IMR-90 (cell line): ENCODE data around the gene HOXB1. TPM values are rescaled to one million over a fixed set of nuclear protein-coding genes. Genes with fewer than 3 reads are reported as not detected.

Experiments
- ATAC-seq: fragments of 200-7000 bp; cut with Tn5 transposase; 2 replicates; pipeline ENCODE4 v1.9.1; 2020; ENCODE audit warnings: low read depth, mild to moderate bottlenecking, moderate library complexity
- BruUV-seq: library from RNA; stranded (reverse); fragments of 400-500 nt; replicated peaks from 2 replicates; lab custom pipeline; 2021; lab: Mats Ljungman, UMichigan
- CTCF ChIA-PET: fragments of 300-600 bp; formaldehyde crosslinking; extraction: SDS; loops from one replicate; lab custom pipeline; 2021; ENCODE audit warnings: antibody characterized with exemption; lab: Yijun Ruan, JAX
- POLR2A ChIA-PET: fragments of 300-600 bp; sonication (Branson Sonifier 250); formaldehyde crosslinking; loops from one replicate; lab custom pipeline; 2022; ENCODE audit warnings: antibody characterized with exemption; ENCODE audit not compliant: unreplicated experiment; lab: Charles Lee
- DNase-seq: peaks from one replicate; pipeline ENCODE4 v3.0.0; 2013
- H2AFZ ChIP-seq: replicated peaks from 2 replicates; pipeline ENCODE3; 2013; ENCODE audit warnings: low read length, mild to moderate bottlenecking; ENCODE audit not compliant: poor library complexity
- H2AK5ac ChIP-seq: 2 replicates; pipeline ENCODE4 v1.6.1; 2013; ENCODE audit warnings: low read depth, low read length, inconsistent platforms
- H2AK9ac ChIP-seq: replicated peaks from 2 replicates; pipeline ENCODE3; 2013; ENCODE audit warnings: mild to moderate bottlenecking, low read depth, low read length, moderate library complexity; ENCODE audit not compliant: poor library complexity
- H2BK120ac ChIP-seq: 2 replicates; pipeline ENCODE4 v1.6.1; 2013; ENCODE audit warnings: low read depth, low read length, inconsistent platforms
- H2BK15ac ChIP-seq: 3 replicates; pipeline ENCODE4 v1.6.1; 2013; ENCODE audit warnings: low read depth, low read length, inconsistent platforms
- H2BK20ac ChIP-seq: 2 replicates; pipeline ENCODE4 v1.6.1; 2013; ENCODE audit warnings: low read depth, mild to moderate bottlenecking, inconsistent platforms, low read length, moderate library complexity
- H2BK5ac ChIP-seq: 2 replicates; pipeline ENCODE4 v1.6.1; 2013; ENCODE audit warnings: mild to moderate bottlenecking, low read depth, low read length, inconsistent platforms; ENCODE audit not compliant: poor library complexity, severe bottlenecking
- H3K14ac ChIP-seq: replicated peaks from 2 replicates; pipeline ENCODE4 v1.6.1; 2013; ENCODE audit warnings: low read depth, low read length, inconsistent platforms
- H3K18ac ChIP-seq: 2 replicates; pipeline ENCODE4 v1.6.1; 2013; ENCODE audit warnings: low read depth, low read length, control low read depth
- H3K23ac ChIP-seq: 2 replicates; pipeline ENCODE4 v1.6.1; 2013; ENCODE audit warnings: low read depth, low read length, inconsistent platforms
- H3K27ac ChIP-seq: 2 replicates; pipeline ENCODE4 v1.5.1; 2013; ENCODE audit warnings: mild to moderate bottlenecking, control low read depth, low read length; ENCODE audit not compliant: insufficient read depth
- H3K27me3 ChIP-seq: 2 replicates; pipeline ENCODE4 v1.6.1; 2013; ENCODE audit warnings: low read length; ENCODE audit not compliant: control insufficient read depth, insufficient read depth
- H3K36me3 ChIP-seq: 2 replicates; pipeline ENCODE4 v1.6.1; 2013; ENCODE audit warnings: low read length, mixed read lengths; ENCODE audit not compliant: control insufficient read depth, insufficient read depth
- H3K4ac ChIP-seq: 2 replicates; pipeline ENCODE4 v1.6.1; 2013; ENCODE audit warnings: low read depth, low read length, inconsistent platforms
- H3K4me1 ChIP-seq: 2 replicates; pipeline ENCODE4 v1.6.1; 2013; ENCODE audit warnings: low read length, mixed read lengths; ENCODE audit not compliant: control insufficient read depth, insufficient read depth
- H3K4me2 ChIP-seq: 2 replicates; pipeline ENCODE4 v1.6.1; 2013; ENCODE audit warnings: low read depth, mild to moderate bottlenecking, control low read depth, low read length, moderate library complexity
- H3K4me3 ChIP-seq: 2 replicates; pipeline ENCODE4 v1.5.1; 2013; ENCODE audit warnings: low read depth, mild to moderate bottlenecking, control low read depth, low read length, moderate library complexity; ENCODE audit not compliant: insufficient read depth
- H3K56ac ChIP-seq: 2 replicates; pipeline ENCODE4 v1.6.1; 2013; ENCODE audit warnings: low read length, inconsistent platforms; ENCODE audit not compliant: insufficient read depth; ENCODE audit errors: extremely low read depth
- H3K79me1 ChIP-seq, 2 experiments: 2 replicates each; pipeline ENCODE4 v1.6.1; 2013; ENCODE audit warnings: low read length in 2 of 2, inconsistent platforms in 1 of 2, low read depth in 1 of 2
- H3K9ac ChIP-seq: 2 replicates; pipeline ENCODE4 v1.6.1; 2013; ENCODE audit warnings: low read depth, low read length, control low read depth
- H3K9me1 ChIP-seq: 2 replicates; pipeline ENCODE4 v1.6.1; 2013; ENCODE audit warnings: low read length, inconsistent platforms; ENCODE audit not compliant: insufficient read depth
- H3K9me3 ChIP-seq: 2 replicates; pipeline ENCODE4 v1.6.1; 2013; ENCODE audit warnings: low read length; ENCODE audit not compliant: control insufficient read depth, insufficient read depth
- H4K20me1 ChIP-seq: 2 replicates; pipeline ENCODE4 v1.6.1; 2013; ENCODE audit warnings: low read length, inconsistent platforms; ENCODE audit not compliant: insufficient read depth
- H4K5ac ChIP-seq: 2 replicates; pipeline ENCODE4 v1.6.1; 2013; ENCODE audit warnings: mild to moderate bottlenecking, low read depth, low read length, control low read depth
- H4K8ac ChIP-seq, 2 experiments: 2 replicates each; pipeline ENCODE4 v1.6.1; 2013; ENCODE audit warnings: low read depth in 2 of 2, low read length in 2 of 2, control low read depth in 1 of 2, inconsistent platforms in 1 of 2
- H4K91ac ChIP-seq: 2 replicates; pipeline ENCODE4 v1.6.1; 2013; ENCODE audit warnings: low read depth, low read length, inconsistent platforms; ENCODE audit not compliant: insufficient read depth
- CEBPB ChIP-seq: IDR thresholded peaks from 2 replicates; pipeline ENCODE4 v1.6.1; 2012; ENCODE audit warnings: low read depth, low read length, improper control_type of control experiment
- CHD1 ChIP-seq: IDR thresholded peaks from 2 replicates; pipeline ENCODE4 v1.6.1; 2012; ENCODE audit warnings: low read depth, low read length, improper control_type of control experiment
- CTCF ChIP-seq: conservative IDR thresholded peaks from 2 replicates; pipeline ENCODE4 v1.5.1; 2012; ENCODE audit warnings: mild to moderate bottlenecking, low read depth, low read length, improper control_type of control experiment
- FOS ChIP-seq: fragments of 150-350 bp; IDR thresholded peaks from 2 replicates; pipeline ENCODE4 v1.6.1; 2016; ENCODE audit warnings: low read depth, low read length
- MAZ ChIP-seq: IDR thresholded peaks from 2 replicates; pipeline ENCODE4 v1.6.1; 2012; ENCODE audit warnings: low read depth, mild to moderate bottlenecking, low read length, improper control_type of control experiment, moderate library complexity, borderline replicate concordance
- MXI1 ChIP-seq: IDR thresholded peaks from 2 replicates; pipeline ENCODE4 v1.6.1; 2012; ENCODE audit warnings: low read depth, mild to moderate bottlenecking, low read length, moderate library complexity, borderline replicate concordance
- POLR2A ChIP-seq: IDR thresholded peaks from 2 replicates; pipeline ENCODE4 v1.6.1; 2012; ENCODE audit warnings: mild to moderate bottlenecking, low read depth, low read length
- RAD21 ChIP-seq: IDR thresholded peaks from 2 replicates; pipeline ENCODE4 v1.6.1; 2012; ENCODE audit warnings: low read length, improper control_type of control experiment
- SMC3 ChIP-seq: fragments of 150-350 bp; IDR thresholded peaks from 2 replicates; pipeline ENCODE4 v1.6.1; 2016; ENCODE audit warnings: low read depth, mild to moderate bottlenecking, antibody characterized with exemption, low read length, moderate library complexity
- USF2 ChIP-seq: fragments of 150-350 bp; IDR thresholded peaks from 2 replicates; pipeline ENCODE4 v1.6.1; 2017; ENCODE audit warnings: mild to moderate bottlenecking, antibody characterized with exemption, low read length, low read depth
- WGBS, 2 experiments: methylation state at CpG; one replicate each; pipeline versions ENCODE4 v1.1.5 to v1.1.7; 2013; ENCODE audit warnings: missing lambda C conversion rate in 2 of 2; ENCODE audit not compliant: insufficient read length in 1 of 2; ENCODE audit errors: extremely low coverage in 2 of 2; 5-methylcytosine and 5-hydroxymethylcytosine counted together
- dilution Hi-C: fragments of 300-500 bp; cut with HindIII; formaldehyde crosslinking; loops from one replicate; pipeline ENCODE4 v1.14.3; 2018; ENCODE audit warnings: low sequenced_read_pairs; ENCODE audit not compliant: unreplicated experiment
- in situ Hi-C: fragments of 300-500 bp; cut with MboI; formaldehyde crosslinking; loops from 3 replicates; pipeline ENCODE4 v1.14.3; 2019; ENCODE audit warnings: low sequenced_read_pairs, inconsistent platforms, mixed read lengths
- intact Hi-C: fragments of 100-400 bp; cut with micrococcal nuclease; formaldehyde crosslinking; loops from 2 replicates; pipeline ENCODE4 v1.10.0; 2022
- polyA plus RNA-seq, 3 experiments: library from polyadenylated mRNA; depleted of rRNA; stranded (reverse); fragments of >200 nt; gene quantifications; 2 replicates each; pipeline ENCODE4 v1.2.3, GENCODE V29; 2012; ENCODE audit warnings: low replicate concordance in 1 of 3
- total RNA-seq: library from RNA; depleted of rRNA; stranded (reverse); fragments of >200 nt; gene quantifications from 2 replicates; pipeline ENCODE4 v1.2.3, GENCODE V29; 2012

The HOXB1 gene
- total and polyA plus RNA-seq, 2 of the 4 experiments (the other 2 are of a cell fraction), result not detected

DNA sequence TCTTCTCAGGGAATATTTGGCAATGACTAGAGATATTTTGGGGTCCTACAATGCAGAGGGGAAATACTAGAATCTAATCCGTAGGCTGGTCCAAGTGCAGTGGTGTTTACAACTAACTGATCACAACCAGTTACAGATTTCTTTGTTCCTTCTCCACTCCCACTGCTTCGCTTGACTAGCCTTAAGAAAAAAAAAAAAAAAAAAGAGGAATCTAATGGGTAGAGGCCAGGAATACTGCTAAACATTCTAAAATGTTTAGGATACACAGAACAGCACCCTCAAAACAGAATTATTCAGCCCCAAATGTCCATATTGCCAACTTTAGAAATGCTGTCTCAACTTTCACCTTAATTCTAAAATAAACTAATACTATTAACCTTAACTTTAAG lies 51.8 kb downstream of the HOXB1 start:
- H3K79me1 ChIP-seq, result peaks cover 0 to 14% of the 10 kb centered on the region in 2 experiments; a peak in 2 of 4 replicates
- no peaks in the 10 kb centered on the region for H3K36me3 ChIP-seq
- intact Hi-C loops, result no loop called here
- H3K27ac ChIP-seq, result no peak overlapping the region
- peaks cover 8% of the 10 kb centered on the region for H3K4me1 ChIP-seq
- no peak overlapping the region for H3K9ac ChIP-seq
- no peak for DNase-seq
- no CpG with 5 or more reads among the region's 2 CpGs for WGBS, 2 experiments
- no peak overlapping the region for H3K14ac ChIP-seq
- CTCF ChIA-PET, result no interaction called here
- H2BK15ac ChIP-seq, result no peak overlapping the region
- no peak overlapping the region for H3K18ac ChIP-seq
- no peaks in the 10 kb centered on the region for H3K9me3 ChIP-seq
- TF ChIP-seq FOS (no peak), USF2 (no peak), CEBPB (no peak), MXI1 (no peak), CTCF (no peak), SMC3 (no peak), CHD1 (no peak), POLR2A (no peak), RAD21 (no peak), MAZ (no peak)
- H3K4ac ChIP-seq, result no peak overlapping the region
- no peak overlapping the region for H4K91ac ChIP-seq
- H3K4me3 ChIP-seq, result no peak overlapping the region
- in situ Hi-C loops, result no loop called here
- no peaks in the 10 kb centered on the region for H3K27me3 ChIP-seq
- no peak overlapping the region for H2BK20ac ChIP-seq
- H4K8ac ChIP-seq, result no peak overlapping the region
- no peak overlapping the region for H3K56ac ChIP-seq
- H2AFZ ChIP-seq, result no peak overlapping the region
- no peak overlapping the region for H4K5ac ChIP-seq
- no peak overlapping the region for H2AK9ac ChIP-seq
- POLR2A ChIA-PET, result no interaction called here
- no peak overlapping the region for H2BK5ac ChIP-seq
- no peak overlapping the region for H3K23ac ChIP-seq
- H4K20me1 ChIP-seq, result peaks cover 5% of the 10 kb centered on the region; the same call in 1 of the 2 replicates
- H3K4me2 ChIP-seq, result no peak overlapping the region
- no peak overlapping the region for H2AK5ac ChIP-seq
- no TSS peak for BruUV-seq
- ATAC-seq, result no peak
- dilution Hi-C loops, result no loop called here
- H2BK120ac ChIP-seq, result no peak overlapping the region
- H3K9me1 ChIP-seq, result peaks cover 12% of the 10 kb centered on the region
